RKO (cell line): Measurements from ENCODE around the gene PITHD1.
"Not testable (repeated sequence)": the region's sequence is repeated elsewhere in the genome, so short reads cannot be mapped to it uniquely, and the experiment has no call there.

Experiments
- DNase-seq: peaks from one replicate; pipeline ENCODE4 v3.0.0-alpha.2; 2016; ENCODE audit warnings: low spot score

PITHD1 gene

DNA sequence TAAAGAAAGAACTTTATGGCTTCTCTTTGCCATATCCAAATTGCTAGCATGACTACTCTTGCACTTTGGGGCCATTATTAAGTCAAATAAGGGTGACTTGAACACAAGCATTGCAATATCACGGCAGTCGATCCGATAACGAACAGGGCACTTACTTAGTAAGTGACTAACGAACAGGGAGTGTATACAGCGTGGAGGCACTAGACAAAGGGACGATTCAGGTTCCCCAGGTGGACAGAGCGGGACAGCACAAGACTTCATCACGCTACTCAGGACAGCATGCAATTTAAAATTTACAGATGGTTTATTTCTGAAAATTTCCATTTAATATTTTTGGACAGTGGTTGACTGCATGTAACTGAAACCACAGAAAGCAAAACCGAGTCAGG is 5.4 kb upstream of the PITHD1 start:
- DNase-seq: no peak

DNA sequence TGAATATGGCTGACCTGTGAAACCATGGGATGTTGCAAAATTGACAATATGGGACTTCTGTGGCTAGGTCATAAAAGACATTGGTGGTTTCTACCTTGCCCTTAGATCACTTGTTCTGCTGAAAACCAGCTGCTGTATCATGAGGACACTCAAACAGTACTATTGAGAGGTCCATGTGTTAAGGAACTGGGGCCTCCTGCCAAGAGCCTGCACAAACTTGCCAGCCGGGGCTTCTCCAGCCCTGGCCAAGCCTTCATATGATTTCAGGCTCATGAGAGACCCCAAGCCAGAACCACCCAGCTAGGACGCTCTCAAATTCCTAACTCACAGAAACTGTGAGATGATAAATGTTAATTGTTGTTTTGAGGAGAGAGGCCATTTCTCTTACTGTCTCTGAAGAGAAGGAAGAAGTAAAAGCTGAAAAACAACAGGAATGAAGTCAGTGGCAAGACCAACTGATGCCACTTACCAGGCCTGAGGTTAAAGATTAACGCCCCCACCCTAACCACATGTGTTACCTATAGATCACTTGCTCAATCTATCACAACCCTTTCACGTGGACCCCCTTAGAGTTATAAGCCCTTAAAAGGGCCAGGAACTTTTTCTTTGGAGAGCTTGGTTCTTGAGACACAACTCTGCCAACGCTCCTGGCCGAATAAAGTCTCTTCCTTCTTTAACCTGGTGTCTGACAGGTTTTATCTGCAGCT is 3.9 kb upstream of the PITHD1 start:
- no peak for DNase-seq

DNA sequence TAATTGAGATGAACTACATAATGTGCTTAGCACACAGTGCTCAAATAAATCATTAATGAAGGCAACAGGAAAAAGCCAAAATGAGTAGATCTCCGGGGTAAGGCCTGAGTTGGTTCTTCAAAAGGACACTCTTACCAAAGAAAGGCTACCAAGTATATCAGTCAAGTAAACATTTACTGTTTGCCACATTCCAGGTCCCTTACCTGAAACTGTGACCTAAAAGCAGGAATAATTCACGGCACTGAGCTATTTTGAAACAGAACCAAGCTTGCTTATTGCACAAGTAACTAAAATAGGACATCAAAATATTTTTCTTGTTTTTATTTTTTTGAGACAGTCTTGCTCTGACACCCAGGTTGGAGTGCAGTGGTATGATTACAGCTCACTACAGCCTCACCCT is 2.0 kb upstream of the PITHD1 start:
- no peak for DNase-seq

DNA sequence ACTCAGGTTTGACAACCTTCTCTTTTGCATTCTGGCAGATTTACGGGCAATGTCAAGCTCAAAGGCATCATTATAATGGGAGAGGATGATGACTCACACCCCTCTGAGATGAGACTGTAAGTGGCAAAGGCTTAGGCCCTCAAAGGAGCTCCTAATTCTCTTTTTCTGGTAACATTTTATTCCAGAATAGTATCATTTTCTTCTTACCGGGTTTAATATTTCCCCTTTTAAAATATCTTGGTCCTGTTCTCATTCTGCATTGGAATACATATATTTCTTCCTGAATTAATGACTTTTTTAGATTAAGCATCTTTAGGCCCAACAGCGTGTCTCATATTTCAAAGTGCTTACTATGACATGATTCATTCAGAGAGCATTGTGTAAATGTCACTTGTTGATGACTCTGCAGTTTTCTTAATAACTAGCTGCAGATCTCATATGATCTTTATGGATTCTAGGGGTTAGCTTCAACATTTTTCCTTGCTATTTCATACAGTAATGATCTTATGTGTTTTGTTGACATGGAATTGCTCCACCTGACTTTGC is 1.7 kb downstream of the PITHD1 start:
- peak; percentile 93 for DNase-seq

DNA sequence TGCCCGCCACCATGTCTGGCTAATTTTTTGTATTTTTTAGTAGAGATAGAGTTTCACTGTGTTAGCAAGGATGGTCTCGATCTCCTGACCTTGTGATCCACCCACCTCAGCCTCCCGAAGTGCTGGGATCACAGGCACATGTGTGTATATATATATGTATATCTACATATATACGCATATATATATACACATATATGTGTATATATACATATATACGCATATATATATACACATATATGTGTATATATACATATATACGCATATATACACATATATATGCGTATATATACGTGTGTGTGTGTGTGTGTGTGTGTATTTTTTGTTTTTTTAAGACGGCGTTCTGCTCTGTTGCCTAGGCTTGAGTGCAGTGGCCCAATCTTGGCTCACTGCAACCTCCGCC is 4.9 kb downstream of the PITHD1 start:
- DNase-seq: not testable (repeated sequence)

GRCh38 chr1:23784846-23785245 is 6.6 kb downstream of the PITHD1 start:
- DNase-seq: no peak

DNA sequence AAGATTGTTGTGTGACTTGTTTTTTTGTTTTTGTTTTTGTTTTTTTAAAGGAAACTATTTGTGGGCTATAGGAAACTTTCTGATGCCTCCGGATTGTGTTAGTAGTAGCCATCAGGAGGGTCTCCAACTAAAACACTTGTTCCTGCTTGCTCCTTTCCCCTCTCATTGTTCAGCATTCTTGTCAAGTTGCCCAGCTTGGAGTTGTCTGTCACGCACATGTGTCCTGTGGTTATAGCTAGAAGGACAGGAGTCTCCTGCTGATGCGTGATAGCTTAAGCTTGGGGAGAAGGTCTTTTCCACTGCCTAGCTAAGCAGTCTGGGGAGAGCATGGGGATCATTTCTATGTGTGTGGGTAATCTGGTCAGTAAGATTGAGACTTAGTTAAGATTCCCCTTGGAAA is 9.5 kb downstream of the PITHD1 start:
- no peak for DNase-seq

DNA sequence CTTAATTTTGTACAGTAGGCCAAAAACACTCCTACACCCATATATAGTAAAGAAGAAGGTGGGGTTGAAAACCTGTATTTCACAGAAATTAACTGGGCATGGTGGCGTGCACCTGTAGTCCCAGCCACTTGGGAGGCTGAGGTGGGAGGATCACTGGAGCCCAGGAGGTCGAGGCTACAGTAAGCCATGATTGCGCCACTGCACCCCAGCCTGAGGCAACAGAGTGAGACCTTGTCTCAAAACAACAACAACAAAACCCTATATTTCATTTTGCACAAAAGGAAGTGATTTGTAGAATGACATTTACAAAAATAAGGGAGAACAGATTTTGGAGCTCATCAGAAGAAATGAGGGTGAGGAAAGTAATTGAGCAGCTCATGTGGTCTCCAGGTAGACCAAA is 10.5 kb downstream of the PITHD1 start:
- DNase-seq: no peak

DNA sequence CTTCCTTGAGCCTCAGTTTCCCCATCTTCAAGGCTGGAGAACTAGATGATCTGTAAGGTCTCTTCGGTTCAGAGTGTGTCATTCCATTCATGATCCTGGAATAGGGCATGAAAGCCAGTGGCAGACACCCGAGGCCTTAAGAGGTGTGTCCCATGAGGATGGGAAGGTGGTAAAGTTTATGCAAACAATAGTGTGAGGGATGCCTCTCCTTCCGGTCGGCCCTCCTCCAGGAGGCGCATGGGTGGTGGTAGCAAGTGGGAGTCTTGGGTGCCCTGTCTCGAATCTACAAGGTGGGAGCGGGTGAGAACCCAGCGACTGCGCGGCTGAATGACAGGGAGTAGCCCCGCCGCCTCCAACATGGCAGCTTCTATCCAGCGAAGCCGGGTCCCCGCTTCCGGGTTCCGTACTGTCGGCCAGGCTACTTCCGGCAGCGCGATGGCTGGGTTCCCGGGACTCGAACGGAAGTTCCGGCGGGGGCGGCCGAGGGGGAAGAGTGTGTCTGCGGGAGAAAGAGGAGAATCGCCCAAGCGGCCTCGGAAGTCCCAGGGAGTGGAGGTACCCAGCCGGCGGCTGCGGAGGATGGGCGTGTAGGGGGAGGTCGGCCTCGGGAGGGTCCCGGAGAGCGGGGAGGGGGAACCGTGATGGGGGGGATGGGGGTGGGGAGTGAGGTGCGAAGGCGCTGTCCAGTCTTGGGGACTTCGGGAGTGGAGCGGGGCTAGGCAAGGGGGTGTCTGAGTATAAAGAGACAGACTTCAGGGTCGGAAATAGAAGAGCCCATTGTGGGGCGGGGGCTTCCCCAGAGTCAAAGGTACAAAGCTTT is 12.7 kb downstream of the PITHD1 start, which contains the start of gene LYPLA2:
Gene LYPLA2, plus strand, starts transcription at position 450 of the 820 bp plus-strand sequence. CDS start 1,538 bp downstream, outside the sequence.
- DNase-seq: peak; percentile 93

DNA sequence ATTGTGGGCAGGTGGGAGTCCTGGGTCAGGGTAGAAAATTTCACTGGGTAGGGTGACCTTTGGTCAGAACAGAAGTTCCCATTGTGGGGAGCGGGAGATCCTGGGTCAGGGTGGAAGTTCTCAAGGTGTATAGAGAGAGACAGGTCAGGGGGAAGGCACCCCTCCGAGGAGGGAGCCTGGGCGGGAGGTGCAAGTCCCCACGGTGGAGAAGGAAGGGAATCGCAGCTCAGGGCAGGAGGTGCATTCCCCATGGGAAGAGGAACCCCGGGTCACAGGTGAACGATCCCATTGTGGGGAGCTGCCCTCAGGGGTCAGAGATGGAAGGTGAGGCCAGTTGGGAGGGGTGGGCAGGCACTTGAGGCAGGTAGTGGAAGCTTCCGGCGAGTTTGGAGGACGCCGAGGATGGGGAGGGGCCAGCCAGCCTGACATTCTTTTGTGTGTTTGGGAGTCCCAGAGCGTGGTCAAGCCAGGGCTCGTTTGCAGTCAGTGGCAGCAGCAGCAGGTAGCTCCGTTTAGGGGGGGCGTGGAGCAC is 13.4 kb downstream of the PITHD1 start:
- DNase-seq: peak; percentile 45

DNA sequence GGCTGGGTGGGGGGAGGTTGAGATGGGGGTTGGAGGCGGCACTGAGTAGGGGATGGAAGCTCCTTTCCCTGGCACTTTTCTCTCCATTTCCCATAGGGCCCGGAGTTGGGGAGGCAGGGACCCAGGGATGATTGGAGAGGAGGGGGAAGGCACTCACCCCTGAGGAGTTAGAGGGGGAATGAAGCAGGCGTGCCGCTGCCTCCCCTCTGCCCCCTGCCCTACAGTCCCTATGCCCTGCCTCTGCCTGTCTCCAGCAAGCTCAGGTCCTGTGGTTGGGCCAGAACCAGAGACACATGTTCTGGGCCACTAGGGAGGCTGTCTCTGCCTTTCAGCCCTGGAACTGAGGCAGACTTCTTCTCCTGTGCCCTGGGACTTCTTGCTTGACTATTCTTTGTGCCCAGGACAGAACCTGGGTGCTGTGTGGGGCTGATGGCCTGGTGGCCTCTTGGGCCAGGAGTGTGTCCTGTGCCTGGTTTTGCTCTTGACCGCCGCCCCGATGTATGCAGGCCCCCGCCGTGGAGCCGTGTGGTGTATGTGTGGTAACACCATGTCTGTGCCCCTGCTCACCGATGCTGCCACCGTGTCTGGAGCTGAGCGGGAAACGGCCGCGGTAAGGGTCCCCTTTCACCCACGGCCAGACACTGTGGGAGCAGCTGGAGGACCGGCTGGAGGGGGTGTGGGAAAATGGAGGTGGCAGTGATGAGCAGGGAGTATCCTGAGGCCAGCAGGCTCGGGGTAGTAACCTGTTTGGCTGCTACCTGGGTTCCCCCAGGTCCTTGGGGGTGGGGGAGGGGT is 14.1 kb downstream of the PITHD1 start:
- DNase-seq: no peak

- DNase-seq: no peak
These were observed 15.0 kb downstream of the PITHD1 start for GRCh38 chr1:23793018-23793781.

DNA sequence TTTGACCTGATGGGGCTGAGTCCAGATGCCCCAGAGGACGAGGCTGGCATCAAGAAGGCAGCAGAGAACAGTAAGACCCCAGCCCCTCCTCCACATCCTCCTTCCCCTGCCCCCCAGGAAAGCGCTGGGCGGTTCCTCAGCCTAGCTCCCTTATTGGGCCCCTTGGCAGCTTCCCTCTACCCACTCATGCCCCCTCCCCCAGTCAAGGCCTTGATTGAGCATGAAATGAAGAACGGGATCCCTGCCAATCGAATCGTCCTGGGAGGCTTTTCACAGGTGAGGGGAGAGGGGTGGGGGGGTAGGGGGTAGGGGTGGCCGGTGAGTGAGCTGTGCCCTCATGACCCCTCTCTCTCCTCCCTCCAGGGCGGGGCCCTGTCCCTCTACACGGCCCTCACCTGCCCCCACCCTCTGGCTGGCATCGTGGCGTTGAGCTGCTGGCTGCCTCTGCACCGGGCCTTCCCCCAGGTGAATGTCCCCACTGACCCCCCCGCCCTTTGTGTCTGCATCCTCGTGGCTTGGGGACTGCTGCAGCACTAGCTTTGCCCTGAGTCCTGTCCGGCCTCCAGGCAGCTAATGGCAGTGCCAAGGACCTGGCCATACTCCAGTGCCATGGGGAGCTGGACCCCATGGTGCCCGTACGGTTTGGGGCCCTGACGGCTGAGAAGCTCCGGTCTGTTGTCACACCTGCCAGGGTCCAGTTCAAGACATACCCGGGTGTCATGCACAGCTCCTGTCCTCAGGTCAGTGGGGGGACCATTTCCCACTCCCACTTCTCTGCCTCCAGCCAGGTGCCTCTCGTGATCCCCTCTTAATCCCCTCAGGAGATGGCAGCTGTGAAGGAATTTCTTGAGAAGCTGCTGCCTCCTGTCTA is 15.9 kb downstream of the PITHD1 start:
- no peak for DNase-seq

DNA sequence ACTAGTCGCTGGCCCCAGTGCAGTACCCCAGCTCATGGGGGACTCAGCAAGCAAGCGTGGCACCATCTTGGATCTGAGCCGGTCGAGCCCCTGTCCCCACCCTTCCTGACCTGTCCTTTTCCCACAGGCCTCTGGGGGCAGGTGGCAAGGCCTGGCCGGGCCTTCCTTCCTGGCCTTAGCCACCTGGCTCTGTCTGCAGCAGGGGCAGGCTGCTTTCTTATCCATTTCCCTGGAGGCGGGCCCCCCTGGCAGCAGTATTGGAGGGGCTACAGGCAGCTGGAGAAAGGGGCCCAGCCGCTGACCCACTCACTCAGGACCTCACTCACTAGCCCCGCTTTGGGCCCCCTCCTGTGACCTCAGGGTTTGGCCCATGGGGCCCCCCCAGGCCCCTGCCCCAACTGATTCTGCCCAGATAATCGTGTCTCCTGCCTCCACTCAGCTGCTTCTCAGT is 16.5 kb downstream of the PITHD1 start:
- DNase-seq: not testable (repeated sequence)

DNA sequence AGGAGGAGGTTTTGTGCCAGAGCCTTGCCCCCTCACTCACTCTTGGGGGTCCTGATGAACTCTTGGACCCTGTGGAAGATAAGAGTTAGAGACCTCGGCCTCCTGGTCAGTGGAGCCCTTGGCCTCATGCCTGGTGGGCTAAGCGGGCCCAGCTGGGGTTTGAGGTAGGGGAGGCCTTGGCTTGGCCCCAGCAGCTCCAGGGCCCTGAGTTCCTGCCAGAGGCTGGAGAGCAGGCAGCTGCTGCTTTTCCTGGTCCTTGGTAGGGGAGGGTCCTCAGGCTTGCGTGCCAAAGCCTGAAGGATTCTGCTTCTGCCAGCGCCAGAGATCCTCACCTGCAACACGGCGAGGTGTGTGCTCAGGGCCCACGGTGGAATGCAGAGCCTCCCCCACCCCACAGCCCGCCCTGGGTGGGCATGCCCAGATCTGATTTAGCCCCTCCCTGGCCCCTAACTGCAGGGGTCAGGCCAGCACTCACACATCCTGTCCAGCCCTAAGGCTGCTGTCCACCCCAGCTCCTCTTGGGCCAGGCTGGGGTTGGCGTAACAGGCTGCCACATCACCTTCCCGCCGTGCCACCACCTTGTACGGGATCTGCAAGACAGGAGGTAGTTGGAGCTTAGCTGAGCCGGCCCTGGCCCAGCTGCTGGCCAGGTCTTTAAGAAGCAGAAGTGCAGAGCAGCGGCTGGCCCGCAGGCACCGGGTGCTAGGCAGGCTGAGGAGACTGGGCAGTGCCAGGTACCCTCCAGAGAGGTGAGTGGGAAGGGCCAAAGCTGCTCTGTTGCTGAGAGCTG is 17.7 kb downstream of the PITHD1 start:
- DNase-seq: no peak

DNA sequence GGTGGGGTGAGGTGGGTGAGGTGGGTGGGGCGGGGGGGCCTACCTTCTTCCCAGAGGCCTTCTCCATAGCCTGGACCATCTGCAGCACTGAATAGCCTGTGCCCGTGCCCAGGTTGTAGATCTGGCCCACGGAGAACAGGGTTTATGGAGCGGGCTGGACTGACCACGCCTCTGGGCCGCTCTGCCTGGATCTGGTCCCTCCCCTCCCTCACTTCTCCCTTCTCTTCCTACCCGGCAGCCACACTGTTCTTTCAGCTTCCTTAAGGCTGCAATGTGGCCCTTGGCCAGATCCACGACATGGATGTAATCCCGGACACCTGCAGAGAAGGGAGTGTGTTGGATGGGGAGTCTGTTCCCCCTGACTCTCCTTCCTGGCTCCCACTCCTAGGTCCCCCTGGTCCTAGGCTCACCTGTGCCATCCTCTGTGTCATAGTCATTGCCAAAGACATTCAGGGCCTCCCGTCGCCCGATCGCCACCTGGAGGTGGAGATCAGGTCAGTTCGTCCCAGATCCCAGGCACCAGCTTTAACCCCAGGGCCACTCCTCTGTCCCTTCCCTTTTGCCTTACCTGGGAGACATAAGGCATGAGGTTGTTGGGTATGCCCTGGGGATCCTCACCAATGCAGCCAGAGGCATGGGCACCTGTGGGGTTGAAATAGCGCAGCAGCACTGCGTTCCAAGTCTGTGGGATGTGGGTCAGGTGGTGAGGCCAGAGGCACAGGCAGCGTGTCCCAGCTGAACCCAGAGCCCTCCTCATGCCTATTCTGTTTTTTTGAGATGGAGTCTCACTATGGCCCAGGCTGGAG is 18.5 kb downstream of the PITHD1 start:
- no peak for DNase-seq

DNA sequence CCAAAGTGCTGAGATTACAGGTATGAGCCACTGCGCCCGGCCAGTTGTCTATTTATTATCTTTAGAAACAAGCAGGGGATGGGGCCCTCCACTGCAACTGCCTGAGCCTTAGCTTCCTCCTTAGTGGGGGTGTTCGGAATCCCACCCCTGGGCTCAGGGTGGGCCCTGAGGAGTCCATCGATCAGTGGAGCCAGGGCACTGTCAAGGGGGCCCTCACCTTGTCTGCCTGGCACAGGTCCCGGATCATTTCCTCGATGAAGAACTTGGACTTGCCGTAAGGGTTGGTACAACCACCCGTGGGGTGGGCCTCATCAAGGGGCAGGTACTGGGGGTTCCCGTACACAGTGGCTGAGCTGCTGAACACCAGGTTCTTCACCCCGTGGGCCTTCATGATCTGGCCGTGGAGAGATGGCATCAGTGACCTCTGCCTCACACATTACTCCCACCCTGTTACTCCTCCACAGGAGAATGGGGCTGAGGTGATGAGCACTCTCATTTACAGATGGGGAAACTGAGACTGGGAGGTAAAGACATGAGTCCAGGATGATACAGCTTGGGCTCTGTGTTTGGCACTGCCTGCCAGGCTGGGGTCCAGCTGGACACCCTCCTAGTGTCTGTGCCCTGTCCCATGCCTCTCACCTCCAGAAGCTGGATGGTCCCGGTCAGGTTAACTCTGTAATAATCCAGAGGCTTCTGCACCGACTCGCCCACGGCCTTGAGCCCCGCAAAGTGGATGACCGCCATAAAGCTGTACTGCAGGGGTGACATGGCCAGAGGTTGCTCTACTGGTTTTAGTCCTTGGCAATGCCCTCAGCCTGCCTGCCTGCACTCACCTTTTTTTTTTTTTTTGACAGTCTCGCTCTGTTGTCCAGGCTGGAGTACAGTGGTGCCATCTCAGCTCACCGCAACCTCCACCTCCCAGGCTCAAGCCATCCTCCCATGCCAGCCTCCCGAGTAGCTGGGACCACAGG is 19.5 kb downstream of the PITHD1 start:
- no peak for DNase-seq
